Body of pancreas (tissue), 4 donors: Measurements from ENCODE around the gene FAM8A1. TPM values are rescaled to one million over a fixed set of nuclear protein-coding genes. Genes with fewer than 3 reads are reported as not detected.

Experiments
- ATAC-seq: fragments of 150-250 bp; one replicate; pipeline ENCODE4 v1.9.1; 2016
- DNase-seq, 4 donors: peaks; one replicate each; pipeline ENCODE4 v3.0.0-alpha.2; 2019
- H3K27ac ChIP-seq, 4 donors: fragments of 200-600 bp; sonication (generic); 1 replicate in 3 of 4; 2 replicates in 1 of 4; pipeline versions ENCODE4 v1.5.1 to v1.6.1; 2016 to 2019; ENCODE audit warnings: mild to moderate bottlenecking in 1 of 4, mixed read lengths in 1 of 4, moderate library complexity in 1 of 4
- H3K27me3 ChIP-seq, 2 donors: fragments of 200-600 bp; sonication (generic); one replicate each; pipeline ENCODE4 v1.6.0; 2016; ENCODE audit warnings: mild to moderate bottlenecking in 1 of 2
- H3K36me3 ChIP-seq, 2 donors: fragments of 200-600 bp; sonication (generic); replicated peaks in 1 of 2; 2 replicates each; pipeline ENCODE4 v1.5.1; 2016; ENCODE audit warnings: low read depth in 2 of 2; ENCODE audit not compliant: insufficient read depth in 1 of 2
- H3K4me1 ChIP-seq: fragments of 200-600 bp; sonication (generic); one replicate; pipeline ENCODE4 v1.6.0; 2016
- H3K4me3 ChIP-seq, 2 donors: fragments of 200-600 bp; sonication (generic); 1 replicate in 1 of 2; 2 replicates in 1 of 2; pipeline ENCODE4 v1.5.1; 2016 to 2019
- H3K9me3 ChIP-seq, 3 donors: fragments of 200-600 bp; sonication (generic); 1 replicate in 2 of 3; 2 replicates in 1 of 3; pipeline ENCODE4 v1.5.1; 2016
- POLR2A ChIP-seq, 3 donors: fragments of 450-650 bp; IDR thresholded peaks; one replicate each; pipeline ENCODE4 v1.6.1; 2016; ENCODE audit warnings: antibody characterized with exemption in 3 of 3, mild to moderate bottlenecking in 2 of 3
- WGBS, 2 donors: methylation state at CpG; one replicate each; pipeline ENCODE4 v1.1.5; 2017; 5-methylcytosine and 5-hydroxymethylcytosine counted together
- intact Hi-C: fragments of 100-400 bp; cut with DNase I; formaldehyde crosslinking; loops from one replicate; pipeline ENCODE4 v1.15.1; 2023
- total RNA-seq, 2 donors: library from RNA; depleted of rRNA; stranded (reverse); fragments of >200 nt; gene quantifications; one replicate each; pipeline ENCODE4 v1.1.0, GENCODE V29; 2016
- TF ChIP-seq, protein P1 (sequence below), 7 experiments: fragments of 450-650 bp in 4 of 7; fragments of 200-600 bp in 3 of 7; sonication (generic) in 3 of 7; IDR thresholded peaks; one replicate each; pipeline ENCODE4 v1.5.1; 2016 to 2019; ENCODE audit warnings: antibody characterized with exemption in 7 of 7

Gene FAM8A1, protein sequence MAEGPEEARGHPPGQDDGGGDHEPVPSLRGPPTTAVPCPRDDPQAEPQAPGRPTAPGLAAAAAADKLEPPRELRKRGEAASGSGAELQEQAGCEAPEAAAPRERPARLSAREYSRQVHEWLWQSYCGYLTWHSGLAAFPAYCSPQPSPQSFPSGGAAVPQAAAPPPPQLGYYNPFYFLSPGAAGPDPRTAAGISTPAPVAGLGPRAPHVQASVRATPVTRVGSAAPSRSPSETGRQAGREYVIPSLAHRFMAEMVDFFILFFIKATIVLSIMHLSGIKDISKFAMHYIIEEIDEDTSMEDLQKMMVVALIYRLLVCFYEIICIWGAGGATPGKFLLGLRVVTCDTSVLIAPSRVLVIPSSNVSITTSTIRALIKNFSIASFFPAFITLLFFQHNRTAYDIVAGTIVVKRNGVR
- 10 to 100 TPM; 15.5 to 22.6 TPM for total RNA-seq

DNA sequence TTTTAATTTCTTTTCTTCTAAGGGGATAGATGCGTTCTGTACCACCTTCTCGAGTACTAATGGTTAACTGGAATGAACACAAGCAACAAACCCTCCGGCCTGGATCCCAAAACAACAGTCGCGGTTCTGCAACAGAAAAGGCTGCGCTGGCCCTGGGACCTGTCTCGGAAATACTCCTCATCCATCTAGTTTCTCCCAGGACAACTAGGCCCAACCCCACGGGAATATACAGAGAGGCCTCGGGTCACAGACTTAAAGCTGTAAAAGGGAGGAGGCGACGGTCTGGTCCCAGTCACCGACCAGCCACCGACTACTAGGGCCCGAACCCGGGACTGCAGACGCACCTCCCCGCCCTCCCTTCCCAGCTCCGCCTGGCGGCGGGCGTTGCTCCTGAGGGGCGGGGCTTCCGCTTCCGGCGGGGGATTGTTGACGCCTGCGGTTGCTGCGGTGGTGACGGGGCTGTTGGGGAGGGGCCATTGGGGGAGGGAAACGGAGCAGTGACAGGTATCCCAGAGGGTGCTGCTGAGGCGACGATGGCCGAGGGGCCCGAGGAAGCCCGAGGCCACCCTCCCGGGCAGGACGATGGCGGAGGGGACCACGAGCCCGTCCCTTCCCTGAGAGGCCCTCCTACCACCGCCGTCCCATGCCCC lies at the start of gene FAM8A1:
FAM8A1 (plus strand) TSS at position 426 of the 650 bp plus-strand sequence; CDS start at position 534, 108 bp downstream.
- H3K27me3 ChIP-seq, result no peaks in the 10 kb centered on the region
- WGBS, 2 donors, result 5 to 27% methylated on average over 9 to 40 of the region's 42 CpGs

DNA sequence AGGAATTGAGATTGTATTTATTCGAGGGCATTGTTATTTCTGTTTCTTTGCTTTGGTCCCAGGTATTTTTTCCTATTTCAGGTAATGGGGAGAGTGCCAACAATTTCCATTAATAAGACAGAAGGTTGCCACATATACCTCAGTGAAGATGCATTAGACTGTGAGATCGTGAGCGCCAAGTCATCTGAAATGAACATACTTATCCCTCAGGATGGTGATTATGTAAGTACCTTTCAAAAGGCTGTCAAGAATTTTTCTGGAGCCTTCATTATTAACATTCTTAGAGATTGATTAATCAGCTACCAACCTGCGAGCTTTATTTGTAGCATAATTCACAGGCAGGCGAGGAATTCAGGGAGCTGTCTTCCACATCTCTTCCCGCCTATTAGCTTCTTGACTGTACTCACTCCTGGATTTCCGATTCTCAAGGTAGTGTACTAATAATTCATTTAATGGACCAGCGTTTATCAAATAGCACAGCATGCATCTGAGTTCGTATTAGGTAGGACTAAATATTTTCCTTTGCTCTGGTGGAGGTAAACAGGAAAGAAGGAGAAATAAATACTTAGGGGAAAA lies 48.6 kb upstream of the FAM8A1 start:
- Histone ChIP-seq H3K4me3 (no peak overlapping the region), H3K27me3 (no peaks in the 10 kb centered on the region), H3K4me1 (no peaks in the 10 kb centered on the region), H3K27ac (no peak overlapping the region), H3K9me3 (no peaks in the 10 kb centered on the region), H3K36me3 (no peaks in the 10 kb centered on the region)
- WGBS, 2 donors, result 88% methylated on average over 9 of the region's 9 CpGs
- ATAC-seq (no peak), DNase-seq (no peak)
- no peak for TF ChIP-seq POLR2A (IDR thresholded peaks at IDR 0.05)
- TF ChIP-seq, protein P1, sequence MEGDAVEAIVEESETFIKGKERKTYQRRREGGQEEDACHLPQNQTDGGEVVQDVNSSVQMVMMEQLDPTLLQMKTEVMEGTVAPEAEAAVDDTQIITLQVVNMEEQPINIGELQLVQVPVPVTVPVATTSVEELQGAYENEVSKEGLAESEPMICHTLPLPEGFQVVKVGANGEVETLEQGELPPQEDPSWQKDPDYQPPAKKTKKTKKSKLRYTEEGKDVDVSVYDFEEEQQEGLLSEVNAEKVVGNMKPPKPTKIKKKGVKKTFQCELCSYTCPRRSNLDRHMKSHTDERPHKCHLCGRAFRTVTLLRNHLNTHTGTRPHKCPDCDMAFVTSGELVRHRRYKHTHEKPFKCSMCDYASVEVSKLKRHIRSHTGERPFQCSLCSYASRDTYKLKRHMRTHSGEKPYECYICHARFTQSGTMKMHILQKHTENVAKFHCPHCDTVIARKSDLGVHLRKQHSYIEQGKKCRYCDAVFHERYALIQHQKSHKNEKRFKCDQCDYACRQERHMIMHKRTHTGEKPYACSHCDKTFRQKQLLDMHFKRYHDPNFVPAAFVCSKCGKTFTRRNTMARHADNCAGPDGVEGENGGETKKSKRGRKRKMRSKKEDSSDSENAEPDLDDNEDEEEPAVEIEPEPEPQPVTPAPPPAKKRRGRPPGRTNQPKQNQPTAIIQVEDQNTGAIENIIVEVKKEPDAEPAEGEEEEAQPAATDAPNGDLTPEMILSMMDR (IDR thresholded peaks at IDR 0.05), result no peak
- intact Hi-C loops, result no loop called here

More for the DNA sequence above, at the start of gene FAM8A1:
- Histone ChIP-seq H3K4me1 (peaks cover 26% of the 10 kb centered on the region), H3K9me3 (no peaks in the 10 kb centered on the region), H3K4me3 (peak within 1 kb of the TSS; percentile 67 to 84), H3K27ac (peak within 1 kb of the TSS; percentile 92 to 99 (median 96)), H3K36me3 (peaks cover 0 to 5% of the 10 kb centered on the region in 2 donors)
- intact Hi-C loops, result no loop called here
- ATAC-seq (peak; percentile 98), DNase-seq (peak; percentile 96 to 97 (median 97))
- peak; percentile 83 to 91 (median 91) for TF ChIP-seq POLR2A (IDR thresholded peaks at IDR 0.05)
- TF ChIP-seq, protein P1 (IDR thresholded peaks at IDR 0.05), result peak; percentile 43 to 87 (median 74)

DNA sequence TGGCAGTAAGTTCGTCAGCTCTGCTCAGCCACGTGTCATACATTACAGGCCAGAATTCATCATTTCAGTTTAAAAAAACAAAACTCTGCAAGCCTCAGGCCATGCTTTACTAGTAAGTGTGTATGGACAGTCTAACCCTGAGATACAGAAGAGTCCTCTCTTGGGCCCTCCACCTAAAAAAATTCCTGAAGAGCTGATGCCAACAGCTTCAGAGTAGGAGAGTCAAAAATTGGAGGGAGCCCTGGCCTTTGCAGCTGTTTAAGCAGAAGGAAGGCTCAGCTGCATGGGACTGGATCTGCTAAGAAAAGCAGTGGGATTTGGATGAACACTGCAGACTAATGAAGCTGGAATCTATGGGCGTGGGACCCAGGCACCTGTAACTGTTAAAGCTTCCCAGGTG lies 47.2 kb upstream of the FAM8A1 start:
- no peak for TF ChIP-seq POLR2A (IDR thresholded peaks at IDR 0.05)
- TF ChIP-seq, protein P1 (IDR thresholded peaks at IDR 0.05), result no peak
- no peak overlapping the region for H3K4me3 ChIP-seq
- no peaks in the 10 kb centered on the region for H3K9me3 ChIP-seq
- DNase-seq (no peak), ATAC-seq (no peak)
- no peak overlapping the region for H3K27ac ChIP-seq
- intact Hi-C loops, result no loop called here
- H3K4me1 ChIP-seq, result no peaks in the 10 kb centered on the region
- WGBS, 2 donors, result 80 to 91% methylated on average over 3 of the region's 3 CpGs
- no peaks in the 10 kb centered on the region for H3K36me3 ChIP-seq
- no peaks in the 10 kb centered on the region for H3K27me3 ChIP-seq

DNA sequence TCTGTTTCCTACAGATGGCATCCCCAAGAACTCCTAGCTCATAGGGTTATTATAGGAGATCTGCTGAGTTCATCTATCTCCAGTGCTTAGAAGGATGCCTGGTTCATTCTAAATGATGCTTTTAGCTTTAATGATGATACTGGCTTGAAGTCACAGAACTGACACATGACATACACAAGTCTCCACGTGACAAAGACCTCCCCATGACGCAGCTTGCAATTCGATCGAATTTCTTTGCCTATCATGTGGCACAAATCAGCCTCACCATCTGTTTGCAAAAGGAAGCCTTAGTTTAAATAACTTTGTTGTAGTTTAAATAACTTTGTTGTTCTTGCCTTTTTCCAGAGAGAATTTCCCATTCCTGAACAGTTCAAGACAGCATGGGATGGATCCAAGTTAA lies 44.1 kb upstream of the FAM8A1 start:
- intact Hi-C loops, result no loop called here
- Histone ChIP-seq H3K27me3 (no peaks in the 10 kb centered on the region), H3K36me3 (no peaks in the 10 kb centered on the region), H3K4me3 (no peak overlapping the region), H3K9me3 (no peaks in the 10 kb centered on the region), H3K27ac (no peak overlapping the region), H3K4me1 (no peaks in the 10 kb centered on the region)
- WGBS, 2 donors, result 84 to 91% methylated on average over 4 of the region's 4 CpGs
- ATAC-seq, result no peak
- DNase-seq, result no peak
- no peak for TF ChIP-seq POLR2A (IDR thresholded peaks at IDR 0.05)

DNA sequence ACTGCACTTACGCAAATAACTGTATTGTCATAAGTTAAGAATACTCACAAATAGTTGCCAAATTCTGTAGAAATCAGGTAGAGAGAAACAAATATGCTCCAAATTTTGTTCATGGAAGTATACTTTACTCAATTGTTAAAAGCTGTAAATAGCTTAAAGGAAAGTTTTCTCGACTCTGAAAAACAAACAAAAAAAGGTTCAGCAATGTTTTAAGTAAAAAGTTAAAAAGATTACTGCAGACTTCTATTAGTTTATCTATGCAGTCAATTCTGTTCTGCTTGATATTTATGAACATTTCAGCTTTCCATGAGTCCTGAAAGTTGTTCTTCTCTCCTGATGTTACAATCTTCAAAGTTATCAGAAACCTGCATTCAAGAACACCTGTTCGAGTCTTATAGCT lies 37.5 kb upstream of the FAM8A1 start:
- ATAC-seq (no peak), DNase-seq (no peak)
- no peaks in the 10 kb centered on the region for H3K27me3 ChIP-seq
- H3K27ac ChIP-seq, result no peak overlapping the region
- no peak overlapping the region for H3K4me3 ChIP-seq
- no peaks in the 10 kb centered on the region for H3K4me1 ChIP-seq
- 79 to 80% methylated on average over 3 of the region's 3 CpGs for WGBS, 2 donors
- intact Hi-C loops, result no loop called here
- no peaks in the 10 kb centered on the region for H3K9me3 ChIP-seq
- no peaks in the 10 kb centered on the region for H3K36me3 ChIP-seq
- TF ChIP-seq, protein P1 (IDR thresholded peaks at IDR 0.05), result no peak
- TF ChIP-seq POLR2A (IDR thresholded peaks at IDR 0.05), result no peak
